NCI-H187 (cell line): ENCODE data around the gene MEG3.

Experiments used
- DNase-seq, 2 experiments: peaks; one replicate each; lab custom pipeline; 2025; lab: John Stamatoyannopoulos, UW

The MEG3 gene

GRCh38 chr14:100832311-100832960, 6.5 kb downstream of the MEG3 start:
- DNase-seq, result no peak

- DNase-seq, result no peak
Measured at GRCh38 chr14:100834082-100834793, 8.3 kb downstream of the MEG3 start.

GRCh38 chr14:100834794-100835547, 9.1 kb downstream of the MEG3 start:
- no peak for DNase-seq

- no peak for DNase-seq
Measured at GRCh38 chr14:100835548-100836310, 9.8 kb downstream of the MEG3 start.

GRCh38 chr14:100836311-100836805, 10.4 kb downstream of the MEG3 start:
- no peak for DNase-seq

- no peak for DNase-seq
Measured at GRCh38 chr14:100836941-100837804, 11.3 kb downstream of the MEG3 start.

GRCh38 chr14:100837805-100838350, 12.0 kb downstream of the MEG3 start:
- no peak for DNase-seq

- no peak for DNase-seq
Measured at GRCh38 chr14:100838493-100839314, 12.8 kb downstream of the MEG3 start.

- DNase-seq, result no peak
Measured at GRCh38 chr14:100839315-100839585, 13.3 kb downstream of the MEG3 start.

- DNase-seq, result no peak
Measured at GRCh38 chr14:100839681-100840111, 13.8 kb downstream of the MEG3 start.

GRCh38 chr14:100840286-100841065, 14.6 kb downstream of the MEG3 start:
- DNase-seq, result no peak

- no peak for DNase-seq
Measured at GRCh38 chr14:100841066-100841760, 15.3 kb downstream of the MEG3 start.

GRCh38 chr14:100841761-100842403, 16.0 kb downstream of the MEG3 start:
- peak in 1 of 2 experiments; percentile 10 for DNase-seq

- DNase-seq, result no peak
Measured at GRCh38 chr14:100842799-100843198, 16.9 kb downstream of the MEG3 start.

- no peak for DNase-seq
Measured at GRCh38 chr14:100844082-100844408, 18.1 kb downstream of the MEG3 start.

- DNase-seq, result no peak
Measured at GRCh38 chr14:100844421-100844820, 18.5 kb downstream of the MEG3 start.

- no peak for DNase-seq
Measured at GRCh38 chr14:100844846-100845245, 18.9 kb downstream of the MEG3 start.

- DNase-seq, result no peak
Measured at GRCh38 chr14:100845341-100845740, 19.4 kb downstream of the MEG3 start.
